Sigmoid colon (tissue), 7 donors: ENCODE data around the gene ATP11B. TPM values are rescaled to one million over a fixed set of nuclear protein-coding genes. Genes with fewer than 3 reads are reported as not detected.

Experiments
- DNase-seq: peaks from one replicate; pipeline ENCODE4 v3.0.0-alpha.2; 2019
- H3K27ac ChIP-seq, 4 donors: fragments of 200-600 bp; sonication (generic); one replicate each; pipeline ENCODE4 v1.5.1; 2016 to 2019; ENCODE audit warnings: mild to moderate bottlenecking in 1 of 4
- H3K27me3 ChIP-seq, 3 donors: fragments of 200-600 bp; sonication (generic); one replicate each; pipeline ENCODE4 v1.5.1; 2019; ENCODE audit warnings: mild to moderate bottlenecking in 1 of 3
- H3K36me3 ChIP-seq, 4 donors: fragments of 200-600 bp; sonication (generic); one replicate each; pipeline ENCODE4 v1.5.1; 2016 to 2019
- H3K4me1 ChIP-seq, 4 donors: fragments of 200-600 bp; sonication (generic); one replicate each; pipeline ENCODE4 v1.5.1; 2017 to 2019
- H3K4me3 ChIP-seq, 4 donors: fragments of 200-600 bp; sonication (generic); one replicate each; pipeline ENCODE4 v1.5.1; 2017 to 2019; ENCODE audit warnings: mild to moderate bottlenecking in 2 of 4, moderate library complexity in 1 of 4
- H3K9me3 ChIP-seq, 4 donors: fragments of 200-600 bp in 3 of 4; sonication (generic) in 3 of 4; one replicate each; pipeline versions ENCODE4 v1.5.1 to v1.6.1; 2013 to 2019
- CTCF ChIP-seq, 4 experiments: fragments of 450-650 bp in 3 of 4; fragments of 200-600 bp in 1 of 4; IDR thresholded peaks; one replicate each; pipeline ENCODE4 v1.5.1; 2016 to 2019; ENCODE audit warnings: antibody characterized with exemption in 4 of 4, mild to moderate bottlenecking in 3 of 4, moderate library complexity in 2 of 4
- EP300 ChIP-seq, 4 donors: sonication (generic); formaldehyde crosslinking; IDR thresholded peaks; one replicate each; pipeline ENCODE4 v1.6.1; 2017; ENCODE audit warnings: antibody characterized with exemption in 4 of 4
- POLR2A ChIP-seq, 2 donors: fragments of 450-650 bp; IDR thresholded peaks; one replicate each; pipeline ENCODE4 v1.6.1; 2016; ENCODE audit warnings: antibody characterized with exemption in 2 of 2, mild to moderate bottlenecking in 2 of 2, moderate library complexity in 2 of 2
- POLR2AphosphoS5 ChIP-seq, 4 donors: sonication (generic); formaldehyde crosslinking; IDR thresholded peaks; one replicate each; pipeline ENCODE4 v1.6.1; 2017; ENCODE audit warnings: antibody characterized with exemption in 4 of 4
- WGBS, 2 donors: extraction: QIAGEN DNeasy Blood & Tissue Kit; methylation state at CpG; one replicate each; pipeline ENCODE4 v1.1.7; 2013; 5-methylcytosine and 5-hydroxymethylcytosine counted together
- intact Hi-C: fragments of 100-400 bp; cut with DNase I; formaldehyde crosslinking; loops from one replicate; pipeline ENCODE4 v1.15.1; 2023
- polyA plus RNA-seq, 3 donors: library from polyadenylated mRNA; stranded (reverse); fragments of 200-250 nt; gene quantifications; one replicate each; pipeline ENCODE4 v1.2.3, GENCODE V29; 2013
- total RNA-seq, 4 donors: library from RNA; depleted of rRNA; stranded (reverse); fragments of >200 nt; gene quantifications; one replicate each; pipeline ENCODE4 v1.1.0, GENCODE V29; 2016
- donor health status: healthy with polysubstance abuse.
- donor health status: Bipolar disorder and iron deficiency.
- donor health status: healthy.

The ATP11B gene
- total and polyA plus RNA-seq, 7 donors: 6.7 to 69.9 (median 41.8) TPM

- TF ChIP-seq POLR2A (IDR thresholded peaks at IDR 0.05): no peak
- TF ChIP-seq CTCF (IDR thresholded peaks at IDR 0.05): no peak
- TF ChIP-seq POLR2AphosphoS5 (IDR thresholded peaks at IDR 0.05): no peak
- no peak for TF ChIP-seq EP300 (IDR thresholded peaks at IDR 0.05)
- intact Hi-C loops: no loop called here
- no peak overlapping the region for H3K4me3 ChIP-seq
- H3K27me3 ChIP-seq: no peaks in the 10 kb centered on the region
- peaks cover 0 to 24% (median 5%) of the 10 kb centered on the region in 4 donors for H3K36me3 ChIP-seq
- H3K4me1 ChIP-seq: no peaks in the 10 kb centered on the region
- H3K9me3 ChIP-seq: no peaks in the 10 kb centered on the region
- 95 to 96% methylated on average over 3 of the region's 3 CpGs for WGBS, 2 donors
- H3K27ac ChIP-seq: no peak overlapping the region
- no peak for DNase-seq
Observed at GRCh38 chr3:182941719-182942118, 148.4 kb downstream of the ATP11B start.

GRCh38 chr3:182947888-182948287, 154.6 kb downstream of the ATP11B start:
- TF ChIP-seq CTCF (IDR thresholded peaks at IDR 0.05): no peak
- no peak for TF ChIP-seq EP300 (IDR thresholded peaks at IDR 0.05)
- TF ChIP-seq POLR2A (IDR thresholded peaks at IDR 0.05): no peak
- no peak for TF ChIP-seq POLR2AphosphoS5 (IDR thresholded peaks at IDR 0.05)
- intact Hi-C loops: no loop called here
- H3K4me1 ChIP-seq: peaks cover 0 to 3% (median 0%) of the 10 kb centered on the region in 4 donors
- no peak for DNase-seq
- H3K27me3 ChIP-seq: no peaks in the 10 kb centered on the region
- peaks cover 0 to 35% (median 7%) of the 10 kb centered on the region in 4 donors for H3K36me3 ChIP-seq
- H3K4me3 ChIP-seq: no peak overlapping the region
- no peak overlapping the region for H3K27ac ChIP-seq
- H3K9me3 ChIP-seq: no peaks in the 10 kb centered on the region

GRCh38 chr3:182948305-182948704, 155.0 kb downstream of the ATP11B start:
- Histone ChIP-seq H3K36me3 (peaks cover 0 to 35% (median 7%) of the 10 kb centered on the region in 4 donors), H3K4me1 (peaks cover 0 to 3% (median 0%) of the 10 kb centered on the region in 4 donors), H3K27me3 (no peaks in the 10 kb centered on the region), H3K4me3 (no peak overlapping the region), H3K9me3 (no peaks in the 10 kb centered on the region), H3K27ac (no peak overlapping the region)
- 92 to 95% methylated on average over 5 of the region's 5 CpGs for WGBS, 2 donors
- TF ChIP-seq CTCF (IDR thresholded peaks at IDR 0.05) (no peak), EP300 (IDR thresholded peaks at IDR 0.05) (no peak), POLR2AphosphoS5 (IDR thresholded peaks at IDR 0.05) (no peak), POLR2A (IDR thresholded peaks at IDR 0.05) (no peak)
- no peak for DNase-seq
- intact Hi-C loops: no loop called here

GRCh38 chr3:182949688-182950087, 156.4 kb downstream of the ATP11B start:
- no peaks in the 10 kb centered on the region for H3K27me3 ChIP-seq
- H3K27ac ChIP-seq: no peak overlapping the region
- no peak overlapping the region for H3K4me3 ChIP-seq
- intact Hi-C loops: no loop called here
- no peak for DNase-seq
- 96 to 98% methylated on average over 1 of the region's 1 CpG for whole genome bisulfite sequencing, 2 donors
- no peaks in the 10 kb centered on the region for H3K9me3 ChIP-seq
- peaks cover 0 to 3% (median 0%) of the 10 kb centered on the region in 4 donors for H3K4me1 ChIP-seq
- H3K36me3 ChIP-seq: peaks cover 0 to 31% (median 7%) of the 10 kb centered on the region in 4 donors
- no peak for TF ChIP-seq CTCF (IDR thresholded peaks at IDR 0.05)
- no peak for TF ChIP-seq POLR2AphosphoS5 (IDR thresholded peaks at IDR 0.05)
- TF ChIP-seq POLR2A (IDR thresholded peaks at IDR 0.05): no peak

- Histone ChIP-seq H3K27ac (no peak overlapping the region), H3K9me3 (no peaks in the 10 kb centered on the region), H3K36me3 (peaks cover 0 to 16% (median 2%) of the 10 kb centered on the region in 4 donors), H3K27me3 (no peaks in the 10 kb centered on the region), H3K4me3 (no peak overlapping the region), H3K4me1 (peaks cover 0 to 3% (median 1%) of the 10 kb centered on the region in 4 donors)
- no peak for TF ChIP-seq POLR2AphosphoS5 (IDR thresholded peaks at IDR 0.05)
- WGBS, 2 donors: 81 to 86% methylated on average over 9 of the region's 9 CpGs
- intact Hi-C loops: no loop called here
- no peak for DNase-seq
Observed at GRCh38 chr3:182954553-182955235, 161.4 kb downstream of the ATP11B start.
